Measurements from ENCODE around the gene WNT7A. TPM values are rescaled to one million over a fixed set of nuclear protein-coding genes. Genes with fewer than 3 reads are reported as not detected.

WNT7A gene
- total and polyA plus RNA-seq, 9 donors = under 0.01 to 1.0 (median 0.07) TPM; not detected in 4

GRCh38 chr3:13874891-13875290 lies 5.0 kb downstream of the WNT7A start:
- Histone ChIP-seq H3K4me3 (ENCODE audit: low read length) (no peak overlapping the region), H3K9me3 (replicated peaks; ENCODE audit: control insufficient read depth, low read depth, low read length) (no peaks in the 10 kb centered on the region), H3K27me3 (ENCODE audit: control insufficient read depth, insufficient read depth, low read length) (peaks cover 77% of the 10 kb centered on the region), H3K36me3 (ENCODE audit: control insufficient read depth, insufficient read depth, low read length) (no peaks in the 10 kb centered on the region), H3K4me1 (ENCODE audit: control insufficient read depth, insufficient read depth, low read length) (peaks cover 10% of the 10 kb centered on the region), H3K27ac (ENCODE audit: low read length) (no peak overlapping the region)
- 62% methylated on average over 16 of the region's 16 CpGs for WGBS (ENCODE audit: insufficient coverage)
- no peak for DNase-seq

GRCh38 chr3:13873818-13874217 lies 6.1 kb downstream of the WNT7A start:
- Histone ChIP-seq H3K27ac (ENCODE audit: low read length) (no peak overlapping the region), H3K9me3 (replicated peaks; ENCODE audit: control insufficient read depth, low read depth, low read length) (no peaks in the 10 kb centered on the region), H3K36me3 (ENCODE audit: control insufficient read depth, insufficient read depth, low read length) (no peaks in the 10 kb centered on the region), H3K27me3 (ENCODE audit: control insufficient read depth, insufficient read depth, low read length) (peaks cover 69% of the 10 kb centered on the region), H3K4me1 (ENCODE audit: control insufficient read depth, insufficient read depth, low read length) (peaks cover 8% of the 10 kb centered on the region), H3K4me3 (ENCODE audit: low read length) (no peak overlapping the region)
- DNase-seq = no peak
- 21% methylated on average over 3 of the region's 3 CpGs for WGBS (ENCODE audit: insufficient coverage)

GRCh38 chr3:13872451-13872850 lies 7.4 kb downstream of the WNT7A start:
- H3K4me3 ChIP-seq (ENCODE audit: low read length) = no peak overlapping the region
- 69% methylated on average over 3 of the region's 4 CpGs for WGBS (ENCODE audit: insufficient coverage)
- no peaks in the 10 kb centered on the region for H3K36me3 ChIP-seq (ENCODE audit: control insufficient read depth, insufficient read depth, low read length)
- DNase-seq = no peak
- H3K27me3 ChIP-seq (ENCODE audit: control insufficient read depth, insufficient read depth, low read length) = peaks cover 55% of the 10 kb centered on the region
- no peaks in the 10 kb centered on the region for H3K9me3 ChIP-seq (replicated peaks; ENCODE audit: control insufficient read depth, low read depth, low read length)
- no peak overlapping the region for H3K27ac ChIP-seq (ENCODE audit: low read length)
- no peaks in the 10 kb centered on the region for H3K4me1 ChIP-seq (ENCODE audit: control insufficient read depth, insufficient read depth, low read length)

- H3K27ac ChIP-seq (ENCODE audit: low read length) = no peak overlapping the region
- DNase-seq = no peak
- no peak overlapping the region for H3K4me3 ChIP-seq (ENCODE audit: low read length)
- no peaks in the 10 kb centered on the region for H3K4me1 ChIP-seq (ENCODE audit: control insufficient read depth, insufficient read depth, low read length)
- H3K36me3 ChIP-seq (ENCODE audit: control insufficient read depth, insufficient read depth, low read length) = no peaks in the 10 kb centered on the region
- H3K9me3 ChIP-seq (replicated peaks; ENCODE audit: control insufficient read depth, low read depth, low read length) = no peaks in the 10 kb centered on the region
- WGBS (ENCODE audit: insufficient coverage) = 77% methylated on average over 4 of the region's 4 CpGs
- peaks cover 53% of the 10 kb centered on the region for H3K27me3 ChIP-seq (ENCODE audit: control insufficient read depth, insufficient read depth, low read length)
Measured at GRCh38 chr3:13871791-13872190, 8.1 kb downstream of the WNT7A start.

- no peaks in the 10 kb centered on the region for H3K9me3 ChIP-seq (replicated peaks; ENCODE audit: control insufficient read depth, low read depth, low read length)
- no peak overlapping the region for H3K4me3 ChIP-seq (ENCODE audit: low read length)
- DNase-seq = no peak
- peaks cover 48% of the 10 kb centered on the region for H3K27me3 ChIP-seq (ENCODE audit: control insufficient read depth, insufficient read depth, low read length)
- H3K4me1 ChIP-seq (ENCODE audit: control insufficient read depth, insufficient read depth, low read length) = no peaks in the 10 kb centered on the region
- H3K36me3 ChIP-seq (ENCODE audit: control insufficient read depth, insufficient read depth, low read length) = no peaks in the 10 kb centered on the region
- no peak overlapping the region for H3K27ac ChIP-seq (ENCODE audit: low read length)
- no CpG with 5 or more reads among the region's 2 CpGs for WGBS (ENCODE audit: insufficient coverage)
Measured at GRCh38 chr3:13870902-13871301, 9.0 kb downstream of the WNT7A start.

- H3K9me3 ChIP-seq (replicated peaks; ENCODE audit: control insufficient read depth, low read depth, low read length) = no peaks in the 10 kb centered on the region
- H3K27me3 ChIP-seq (ENCODE audit: control insufficient read depth, insufficient read depth, low read length) = peaks cover 44% of the 10 kb centered on the region
- DNase-seq = no peak
- H3K4me1 ChIP-seq (ENCODE audit: control insufficient read depth, insufficient read depth, low read length) = no peaks in the 10 kb centered on the region
- H3K4me3 ChIP-seq (ENCODE audit: low read length) = no peak overlapping the region
- 63% methylated on average over 3 of the region's 4 CpGs for WGBS (ENCODE audit: insufficient coverage)
- no peaks in the 10 kb centered on the region for H3K36me3 ChIP-seq (ENCODE audit: control insufficient read depth, insufficient read depth, low read length)
- no peak overlapping the region for H3K27ac ChIP-seq (ENCODE audit: low read length)
Measured at GRCh38 chr3:13869761-13870343, 10.0 kb downstream of the WNT7A start.

- no peak for DNase-seq
- Histone ChIP-seq H3K27ac (ENCODE audit: low read length) (no peak overlapping the region), H3K4me1 (ENCODE audit: control insufficient read depth, insufficient read depth, low read length) (no peaks in the 10 kb centered on the region), H3K36me3 (ENCODE audit: control insufficient read depth, insufficient read depth, low read length) (no peaks in the 10 kb centered on the region), H3K27me3 (ENCODE audit: control insufficient read depth, insufficient read depth, low read length) (peaks cover 41% of the 10 kb centered on the region), H3K4me3 (ENCODE audit: low read length) (no peak overlapping the region), H3K9me3 (replicated peaks; ENCODE audit: control insufficient read depth, low read depth, low read length) (no peaks in the 10 kb centered on the region)
- WGBS (ENCODE audit: insufficient coverage) = 59% methylated on average over 2 of the region's 2 CpGs
Measured at GRCh38 chr3:13868844-13869724, 10.8 kb downstream of the WNT7A start.

- H3K27ac ChIP-seq (ENCODE audit: low read length) = no peak overlapping the region
- peak; percentile 21 for DNase-seq
- H3K27me3 ChIP-seq (ENCODE audit: control insufficient read depth, insufficient read depth, low read length) = peaks cover 36% of the 10 kb centered on the region
- WGBS (ENCODE audit: insufficient coverage) = 80% methylated on average over 1 of the region's 3 CpGs
- no peaks in the 10 kb centered on the region for H3K4me1 ChIP-seq (ENCODE audit: control insufficient read depth, insufficient read depth, low read length)
- H3K36me3 ChIP-seq (ENCODE audit: control insufficient read depth, insufficient read depth, low read length) = no peaks in the 10 kb centered on the region
- no peak overlapping the region for H3K4me3 ChIP-seq (ENCODE audit: low read length)
- H3K9me3 ChIP-seq (replicated peaks; ENCODE audit: control insufficient read depth, low read depth, low read length) = no peaks in the 10 kb centered on the region
Measured at GRCh38 chr3:13867732-13868131, 12.1 kb downstream of the WNT7A start.

GRCh38 chr3:13866041-13866965 lies 13.6 kb downstream of the WNT7A start:
- Histone ChIP-seq H3K4me3 (ENCODE audit: low read length) (no peak overlapping the region), H3K36me3 (ENCODE audit: control insufficient read depth, insufficient read depth, low read length) (no peaks in the 10 kb centered on the region), H3K9me3 (replicated peaks; ENCODE audit: control insufficient read depth, low read depth, low read length) (no peaks in the 10 kb centered on the region), H3K27me3 (ENCODE audit: control insufficient read depth, insufficient read depth, low read length) (peaks cover 32% of the 10 kb centered on the region), H3K4me1 (ENCODE audit: control insufficient read depth, insufficient read depth, low read length) (no peaks in the 10 kb centered on the region), H3K27ac (ENCODE audit: low read length) (no peak overlapping the region)
- no peak for DNase-seq
- 49% methylated on average over 14 of the region's 14 CpGs for WGBS (ENCODE audit: insufficient coverage)

- Histone ChIP-seq H3K27me3 (ENCODE audit: control insufficient read depth, insufficient read depth, low read length) (peaks cover 35% of the 10 kb centered on the region), H3K4me1 (ENCODE audit: control insufficient read depth, insufficient read depth, low read length) (no peaks in the 10 kb centered on the region), H3K9me3 (replicated peaks; ENCODE audit: control insufficient read depth, low read depth, low read length) (no peaks in the 10 kb centered on the region), H3K4me3 (ENCODE audit: low read length) (no peak overlapping the region), H3K27ac (ENCODE audit: low read length) (no peak overlapping the region), H3K36me3 (ENCODE audit: control insufficient read depth, insufficient read depth, low read length) (no peaks in the 10 kb centered on the region)
- WGBS (ENCODE audit: insufficient coverage) = 65% methylated on average over 7 of the region's 7 CpGs
- no peak for DNase-seq
Measured at GRCh38 chr3:13865581-13865980, 14.3 kb downstream of the WNT7A start.
